ENCODE results near the gene SLX9.

- TF ChIP-seq CTCF (IDR thresholded peaks at IDR 0.05; ENCODE audit: low read depth, low read length, poor library complexity, severe bottlenecking) (no peak), EZH2phosphoT487 (IDR thresholded peaks at IDR 0.05; ENCODE audit: borderline replicate concordance, low read length) (no peak)
These were observed 28.8 kb upstream of the SLX9 start for GRCh38 chr21:44911068-44911383.
